Pancreas (tissue), 10 donors: Measurements from ENCODE around the gene STUM. TPM values are rescaled to one million over a fixed set of nuclear protein-coding genes. Genes with fewer than 3 reads are reported as not detected.

Source experiments
- ATAC-seq, 4 donors: fragments of 200-7000 bp; cut with Tn5 transposase; one replicate each; pipeline versions ENCODE4 v1.8.0 to v1.9.1; 2020; ENCODE audit warnings: mild to moderate bottlenecking in 4 of 4, moderate library complexity in 4 of 4
- DNase-seq, 6 donors: peaks; one replicate each; pipeline ENCODE4 v3.0.0-alpha.2; 2020
- FAIRE-seq: peaks from 2 replicates; lab custom pipeline; 2012; peaks lifted over from hg19 to GRCh38; lab: Jason Lieb, UNC
- H3K27ac ChIP-seq, 4 donors: fragments of 200-600 bp; sonication (generic); 1 replicate in 3 of 4; 2 replicates in 1 of 4; pipeline versions ENCODE4 v1.5.0 to v1.8.0; 2020
- H3K27me3 ChIP-seq, 4 donors: fragments of 200-600 bp; one replicate each; pipeline ENCODE4 v1.8.0; 2021
- H3K36me3 ChIP-seq, 3 donors: fragments of 200-600 bp; sonication (generic) in 1 of 3; one replicate each; pipeline versions ENCODE4 v1.5.0 to v1.8.0; 2020 to 2021
- H3K4me1 ChIP-seq, 3 donors: fragments of 200-600 bp; one replicate each; pipeline ENCODE4 v1.8.0; 2021
- H3K4me3 ChIP-seq, 4 donors: fragments of 200-600 bp; sonication (generic) in 2 of 4; one replicate each; pipeline versions ENCODE4 v1.5.0 to v1.8.0; 2020 to 2021
- H3K9me3 ChIP-seq, 4 donors: fragments of 200-600 bp; one replicate each; pipeline ENCODE4 v1.8.0; 2021
- WGBS, 2 donors: extraction: QIAGEN DNeasy Blood & Tissue Kit; methylation state at CpG; one replicate each; pipeline ENCODE4 v1.1.7; 2013; 5-methylcytosine and 5-hydroxymethylcytosine counted together
- intact Hi-C, 3 donors: fragments of 100-400 bp; cut with DNase I; formaldehyde crosslinking; loops; one replicate each; pipeline versions ENCODE4 v1.11.1 to v1.14.2; 2022
- polyA plus RNA-seq, 2 donors: library from polyadenylated mRNA; stranded (reverse); fragments of 200-250 nt; gene quantifications; one replicate each; pipeline ENCODE4 v1.2.3, GENCODE V29; 2013
- total RNA-seq, 6 donors: library from RNA; stranded (reverse); fragmentation: NEBNext Ultra II Directional in 4 of 6; extraction: Animal tissue kit (Norgen Biotek cat#: 25700) in 4 of 6; gene quantifications; one replicate each; pipeline versions ENCODE4 v1.2.1 to v1.2.4, GENCODE V29; 2021 to 2023
- TF ChIP-seq, protein P1 (sequence below), 4 donors: fragments of 200-600 bp; sonication (generic) in 3 of 4; IDR thresholded peaks; one replicate each; pipeline versions ENCODE4 v1.5.0 to v1.8.0; 2021; ENCODE audit warnings: antibody characterized with exemption in 4 of 4
- donor health status: healthy with polysubstance abuse.
- donor health status: DM: no; HTN: no; CAD: no; lungs with moderate emphysema.
- donor health status: DM: no; HTN: no; CAD: no.
- donor health status: control.
- donor health status: control.
- donor health status: Bipolar disorder and iron deficiency.
- donor health status: DM: yes; HTN: yes; CAD: no.
- donor health status: DM: no; HTN: no; CAD: no.
- donor health status: DM: no; HTN: no; CAD: no.
- donor health status: DM: yes; HTN: yes; CAD: no.

The STUM gene
- total and polyA plus RNA-seq, 8 donors, result 0.32 to 1.2 (median 0.56) TPM

- Histone ChIP-seq H3K4me3 (no peak overlapping the region), H3K4me1 (no peaks in the 10 kb centered on the region), H3K27me3 (no peaks in the 10 kb centered on the region), H3K9me3 (no peaks in the 10 kb centered on the region), H3K27ac (no peak overlapping the region), H3K36me3 (peaks cover 0 to 14% (median 0%) of the 10 kb centered on the region in 3 donors)
- TF ChIP-seq, protein P1, sequence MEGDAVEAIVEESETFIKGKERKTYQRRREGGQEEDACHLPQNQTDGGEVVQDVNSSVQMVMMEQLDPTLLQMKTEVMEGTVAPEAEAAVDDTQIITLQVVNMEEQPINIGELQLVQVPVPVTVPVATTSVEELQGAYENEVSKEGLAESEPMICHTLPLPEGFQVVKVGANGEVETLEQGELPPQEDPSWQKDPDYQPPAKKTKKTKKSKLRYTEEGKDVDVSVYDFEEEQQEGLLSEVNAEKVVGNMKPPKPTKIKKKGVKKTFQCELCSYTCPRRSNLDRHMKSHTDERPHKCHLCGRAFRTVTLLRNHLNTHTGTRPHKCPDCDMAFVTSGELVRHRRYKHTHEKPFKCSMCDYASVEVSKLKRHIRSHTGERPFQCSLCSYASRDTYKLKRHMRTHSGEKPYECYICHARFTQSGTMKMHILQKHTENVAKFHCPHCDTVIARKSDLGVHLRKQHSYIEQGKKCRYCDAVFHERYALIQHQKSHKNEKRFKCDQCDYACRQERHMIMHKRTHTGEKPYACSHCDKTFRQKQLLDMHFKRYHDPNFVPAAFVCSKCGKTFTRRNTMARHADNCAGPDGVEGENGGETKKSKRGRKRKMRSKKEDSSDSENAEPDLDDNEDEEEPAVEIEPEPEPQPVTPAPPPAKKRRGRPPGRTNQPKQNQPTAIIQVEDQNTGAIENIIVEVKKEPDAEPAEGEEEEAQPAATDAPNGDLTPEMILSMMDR (IDR thresholded peaks at IDR 0.05), result no peak
- FAIRE-seq, result no peak
- WGBS, 2 donors, result 91 to 92% methylated on average over 6 of the region's 6 CpGs
- ATAC-seq, result no peak
- DNase-seq, result peak in 2 of 6 donors; percentile 4 to 21
- intact Hi-C loops, result no loop called here
These were observed 99.9 kb downstream of the STUM start for GRCh38 chr1:226648421-226648820.

- 95 to 96% methylated on average over 8 of the region's 8 CpGs for WGBS, 2 donors
- Histone ChIP-seq H3K4me3 (no peak overlapping the region), H3K27ac (no peak overlapping the region), H3K4me1 (no peaks in the 10 kb centered on the region), H3K27me3 (no peaks in the 10 kb centered on the region), H3K9me3 (no peaks in the 10 kb centered on the region), H3K36me3 (peaks cover 0 to 14% (median 0%) of the 10 kb centered on the region in 3 donors)
- FAIRE-seq (no peak), ATAC-seq (no peak), DNase-seq (no peak)
- TF ChIP-seq, protein P1 (IDR thresholded peaks at IDR 0.05), result no peak
- intact Hi-C loops, result no loop called here
These were observed 100.7 kb downstream of the STUM start for GRCh38 chr1:226649244-226649643.

DNA sequence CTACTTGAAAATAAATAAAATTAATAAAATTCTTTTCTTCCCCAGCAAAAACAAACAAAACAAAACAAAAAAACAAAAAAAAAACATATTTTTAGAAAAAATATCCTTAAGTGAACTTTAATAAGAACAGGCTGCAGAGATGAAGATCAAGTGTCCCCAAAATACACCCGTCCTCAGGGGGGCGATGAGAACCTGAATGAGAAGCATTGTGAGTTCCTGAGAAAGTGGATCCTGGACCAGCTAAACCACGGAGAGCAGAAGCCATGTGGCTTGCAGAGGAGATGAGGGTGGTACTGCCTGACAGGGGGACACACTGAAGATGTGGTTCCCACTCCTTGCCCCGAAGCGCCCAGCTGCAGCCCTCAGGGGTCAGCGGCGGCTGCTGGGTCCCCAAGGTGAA, 101.2 kb downstream of the STUM start:
- intact Hi-C loops, result no loop called here
- TF ChIP-seq, protein P1 (IDR thresholded peaks at IDR 0.05), result no peak
- Histone ChIP-seq H3K9me3 (no peaks in the 10 kb centered on the region), H3K4me1 (no peaks in the 10 kb centered on the region), H3K27me3 (no peaks in the 10 kb centered on the region), H3K36me3 (peaks cover 0 to 14% (median 0%) of the 10 kb centered on the region in 3 donors), H3K4me3 (no peak overlapping the region), H3K27ac (no peak overlapping the region)
- FAIRE-seq, result peak; percentile 26
- peak in 2 of 6 donors; percentile 3 to 25 for DNase-seq
- ATAC-seq, result peak in 2 of 4 donors; percentile 31 to 59
- 77 to 83% methylated on average over 7 of the region's 7 CpGs for WGBS, 2 donors

DNA sequence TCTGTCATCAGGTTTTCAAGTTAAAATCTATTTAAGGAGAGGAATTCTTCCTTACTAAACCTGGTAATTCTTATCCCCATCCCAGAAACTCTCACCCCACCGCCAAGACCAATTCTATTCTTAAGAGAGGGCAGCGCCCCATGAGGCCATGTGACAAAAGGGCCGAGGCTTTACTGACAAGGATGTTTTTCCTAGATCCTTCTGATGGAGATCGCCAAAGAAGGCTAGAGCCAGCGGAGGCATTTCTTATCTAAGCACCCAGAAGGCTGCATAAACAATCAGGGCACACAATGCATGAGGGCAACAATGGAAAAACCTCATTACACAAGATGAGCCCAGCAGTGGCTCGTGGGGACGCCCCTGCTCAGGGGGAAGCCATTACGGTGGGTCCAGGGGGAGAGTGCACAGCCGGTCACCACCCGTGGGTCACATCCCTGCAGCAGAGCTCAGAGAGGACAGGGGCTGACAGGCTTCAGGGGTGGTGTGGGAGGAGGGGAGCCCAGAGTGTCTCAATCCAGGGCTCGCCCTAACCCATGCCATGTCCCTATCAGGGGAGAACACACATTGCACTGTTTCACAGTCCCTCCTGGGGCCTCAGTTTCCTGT, 101.8 kb downstream of the STUM start:
- 79 to 81% methylated on average over 11 of the region's 11 CpGs for WGBS, 2 donors
- no peaks in the 10 kb centered on the region for H3K9me3 ChIP-seq
- ATAC-seq (no peak), DNase-seq (peak in 2 of 6 donors; percentile 2 to 35), FAIRE-seq (no peak)
- no peaks in the 10 kb centered on the region for H3K27me3 ChIP-seq
- intact Hi-C loops, result no loop called here
- H3K27ac ChIP-seq, result no peak overlapping the region
- TF ChIP-seq, protein P1 (IDR thresholded peaks at IDR 0.05), result no peak
- peaks cover 0 to 4% (median 2%) of the 10 kb centered on the region in 3 donors for H3K4me1 ChIP-seq
- peaks cover 0 to 14% (median 0%) of the 10 kb centered on the region in 3 donors for H3K36me3 ChIP-seq
- no peak overlapping the region for H3K4me3 ChIP-seq
